ENCODE results near the gene DDX17. TPM values are rescaled to one million over a fixed set of nuclear protein-coding genes. Genes with fewer than 3 reads are reported as not detected.
A peak's percentile ranks its signal among the peaks of the same experiment; 100 is the strongest.

DDX17 gene
- total and polyA plus RNA-seq, 9 of the 15 experiments (the other 6 are each of a cell fraction or from before 2014, with no cell fraction given): 17.6 to 421 (median 189) TPM

GRCh38 chr22:38503021-38503420, 3.1 kb downstream of the DDX17 start:
- BruUV-seq (replicated peaks): no TSS peak
- Histone ChIP-seq H3K79me2 (ENCODE audit: control insufficient read depth, insufficient read depth, low read length) (peaks cover 78% of the 10 kb centered on the region), H3K9ac (ENCODE audit: insufficient read depth in 1 of 2, low read depth in 2 of 2, low read length in 2 of 2) (peak overlapping the region in 1 of 2 experiments; percentile 99; a peak in 2 of 4 replicates), H2AFZ (ENCODE audit: low read depth, low read length) (no peak overlapping the region), H3K9me3 (replicated peaks; ENCODE audit: control insufficient read depth, insufficient read depth, low read depth, low read length) (no peaks in the 10 kb centered on the region), H3K27me3 (ENCODE audit: control insufficient read depth in 2 of 2, insufficient read depth in 2 of 2, low read length in 2 of 2) (no peaks in the 10 kb centered on the region), H3K27ac (ENCODE audit: extremely low read depth, low read depth, low read length) (peak overlapping the region; percentile 96; the same call in 1 of the 3 replicates), H3K36me3 (ENCODE audit: control insufficient read depth, insufficient read depth, low read length) (peaks cover 63% of the 10 kb centered on the region), H3K9me1 (ENCODE audit: control insufficient read depth, insufficient read depth, low read length) (no peaks in the 10 kb centered on the region), H3K4me3 (peak overlapping the region; percentile 90; the same call in 1 of the 2 replicates), H3K4me2 (ENCODE audit: insufficient read depth, low read length) (peak overlapping the region; percentile 92), H3K4me1 (replicated peaks in 1 of 2; ENCODE audit: control insufficient read depth in 2 of 2, insufficient read depth in 2 of 2, low read length in 2 of 2) (peaks cover 12 to 22% of the 10 kb centered on the region in 2 experiments), H4K20me1 (replicated peaks; ENCODE audit: control insufficient read depth, insufficient read depth, low read length) (no peaks in the 10 kb centered on the region; the same call in 1 of the 2 replicates)
- CTCF ChIA-PET (ENCODE audit: low intra/inter-chr PET ratio): no interaction called here
- intact Hi-C loops (cut with micrococcal nuclease) (no loop called here), in situ Hi-C loops (cut with MboI) (no loop called here)
- ATAC-seq (no peak), DNase-seq (ENCODE audit: extremely low read depth in 1 of 4, low spot score in 3 of 4) (no peak), FAIRE-seq (no peak)
- TF ChIP-seq ELK1 (CRISPR knock-in tag; IDR thresholded peaks at IDR 0.05): no peak
- no peak for TF ChIP-seq HNRNPH1 (optimal IDR thresholded peaks at IDR 0.05; ENCODE audit: low read depth, low read length)
- TF ChIP-seq ZFP1 (CRISPR knock-in tag; IDR thresholded peaks at IDR 0.05): no peak
- TF ChIP-seq ZFX (CRISPR knock-in tag; IDR thresholded peaks at IDR 0.05): no peak
- no peak for TF ChIP-seq ZNF695 (CRISPR knock-in tag; IDR thresholded peaks at IDR 0.05)
- no peak for TF ChIP-seq SAP30 (IDR thresholded peaks at IDR 0.05; ENCODE audit: borderline replicate concordance, insufficient read depth, low read depth, low read length, poor library complexity, severe bottlenecking)
- no peak for TF ChIP-seq ZNF282 (CRISPR knock-in tag; IDR thresholded peaks at IDR 0.05)
- TF ChIP-seq FIP1L1 (IDR thresholded peaks at IDR 0.05; ENCODE audit: low read depth, low read length, poor library complexity, severe bottlenecking): no peak
- no peak for TF ChIP-seq CSDE1 (IDR thresholded peaks at IDR 0.05)
- no peak for TF ChIP-seq NR4A1 (CRISPR knock-in tag; IDR thresholded peaks at IDR 0.05)
- no peak for TF ChIP-seq NR4A1 (tag; IDR thresholded peaks at IDR 0.05)
- TF ChIP-seq HDAC6 (IDR thresholded peaks at IDR 0.05; ENCODE audit: low read depth, low read length): no peak
- no peak for TF ChIP-seq LARP7 (IDR thresholded peaks at IDR 0.05)
- no peak for TF ChIP-seq ZEB2 (IDR thresholded peaks at IDR 0.05)
- 61% methylated on average over 4 of the region's 4 CpGs for WGBS (ENCODE audit: insufficient coverage, low coverage, missing lambda C conversion rate)
- POLR2A ChIA-PET: interaction anchor here (1.1 to 2.5 kb wide), 3 partner anchors 9 to 13 kb away, joined by 3 to 12 read pairs (median 6); no protein-coding TSS in a partner anchor
